Keratinocyte (primary cell): ENCODE results near the gene TTC39C. TPM values are rescaled to one million over a fixed set of nuclear protein-coding genes. Genes with fewer than 3 reads are reported as not detected.

Experiments used
- DNase-seq: peaks from one replicate; pipeline ENCODE4 v3.0.0-alpha.2; 2011; ENCODE audit warnings: low read depth, missing footprints, low spot score
- FAIRE-seq: peaks from 2 replicates; lab custom pipeline; 2011; peaks lifted over from hg19 to GRCh38; lab: Jason Lieb, UNC
- H2AFZ ChIP-seq: 2 replicates; pipeline ENCODE4 v1.6.0; 2012; ENCODE audit warnings: low read length, control low read depth, inconsistent platforms; ENCODE audit not compliant: control insufficient read depth
- H3K27ac ChIP-seq: 2 replicates; pipeline ENCODE4 v1.5.1; 2011; ENCODE audit warnings: low read length; ENCODE audit not compliant: control insufficient read depth, insufficient read depth
- H3K27me3 ChIP-seq: 3 replicates; pipeline ENCODE4 v1.6.0; 2011; ENCODE audit warnings: low read length; ENCODE audit not compliant: control insufficient read depth, insufficient read depth; ENCODE audit errors: extremely low read depth
- H3K36me3 ChIP-seq, 2 experiments: 2 replicates in 1 of 2; 3 replicates in 1 of 2; pipeline ENCODE4 v1.5.1; 2011; ENCODE audit warnings: low read length in 2 of 2, mild to moderate bottlenecking in 1 of 2; ENCODE audit not compliant: control insufficient read depth in 2 of 2, insufficient read depth in 2 of 2; ENCODE audit errors: extremely low read depth in 1 of 2
- H3K4me1 ChIP-seq: 3 replicates; pipeline ENCODE4 v1.5.1; 2011; ENCODE audit warnings: low read length; ENCODE audit not compliant: control insufficient read depth, insufficient read depth; ENCODE audit errors: extremely low read depth
- H3K4me2 ChIP-seq: 3 replicates; pipeline ENCODE4 v1.6.0; 2011; ENCODE audit warnings: low read depth, low read length; ENCODE audit not compliant: control insufficient read depth, insufficient read depth; ENCODE audit errors: extremely low read depth
- H3K4me3 ChIP-seq, 3 experiments: fragments of 200-600 bp in 1 of 3; sonication (generic) in 1 of 3; 2 replicates in 2 of 3; 3 replicates in 1 of 3; pipeline ENCODE4 v1.5.1; 2011 to 2016; ENCODE audit warnings: low read length in 3 of 3, mild to moderate bottlenecking in 3 of 3, control low read depth in 2 of 3, inconsistent platforms in 1 of 3, low read depth in 1 of 3, mixed read lengths in 1 of 3, mixed run types in 1 of 3, moderate library complexity in 1 of 3; ENCODE audit not compliant: control insufficient read depth in 2 of 3, insufficient read depth in 2 of 3; ENCODE audit errors: extremely low read depth in 1 of 3
- H3K79me2 ChIP-seq: 2 replicates; pipeline ENCODE4 v1.6.0; 2012; ENCODE audit warnings: low read length; ENCODE audit not compliant: control insufficient read depth, insufficient read depth
- H3K9ac ChIP-seq: 3 replicates; pipeline ENCODE4 v1.6.0; 2011; ENCODE audit warnings: low read length; ENCODE audit not compliant: control insufficient read depth, insufficient read depth; ENCODE audit errors: extremely low read depth
- H3K9me1 ChIP-seq: 3 replicates; pipeline ENCODE4 v1.6.0; 2011; ENCODE audit warnings: low read length; ENCODE audit not compliant: control insufficient read depth, insufficient read depth; ENCODE audit errors: extremely low read depth
- H3K9me3 ChIP-seq: 2 replicates; pipeline ENCODE4 v1.5.1; 2012; ENCODE audit warnings: low read depth, low read length; ENCODE audit not compliant: control insufficient read depth
- H4K20me1 ChIP-seq: 3 replicates; pipeline ENCODE4 v1.6.0; 2011; ENCODE audit warnings: low read length; ENCODE audit not compliant: control insufficient read depth, insufficient read depth; ENCODE audit errors: extremely low read depth
- CTCF ChIP-seq, 3 experiments: IDR thresholded peaks in 1 of 3; conservative IDR thresholded peaks in 1 of 3; optimal IDR thresholded peaks in 1 of 3; 2 replicates in 2 of 3; 3 replicates in 1 of 3; pipeline versions ENCODE3 to v1.5.1; 2011; ENCODE audit warnings: low read length in 3 of 3, mild to moderate bottlenecking in 3 of 3, moderate library complexity in 2 of 3, control low read depth in 1 of 3, inconsistent platforms in 1 of 3; ENCODE audit not compliant: insufficient read depth in 2 of 3; ENCODE audit errors: extremely low read depth in 1 of 3
- EZH2 ChIP-seq: IDR thresholded peaks from one replicate; pipeline ENCODE4 v1.6.1; 2012; ENCODE audit warnings: inconsistent platforms, mild to moderate bottlenecking, low read length, moderate library complexity
- dilution Hi-C: fragments of 300-500 bp; cut with MboI; formaldehyde crosslinking; loops from one replicate; pipeline ENCODE4 v1.7.0; 2020; ENCODE audit warnings: low sequenced_read_pairs; ENCODE audit not compliant: extremely low pct_ligation_motif_present
- polyA plus RNA-seq, 5 experiments: library from polyadenylated mRNA; depleted of rRNA in 3 of 5; stranded (reverse) in 3 of 5; stranded (forward) in 1 of 5; unstranded in 1 of 5; fragments of >200 nt; gene quantifications; 1 replicate in 1 of 5; 2 replicates in 3 of 5; 3 replicates in 1 of 5; pipeline versions ENCODE4 v1.2.1 to v1.2.3, GENCODE V29; 2011 to 2012; ENCODE audit warnings: missing spikeins in 2 of 5, low read depth in 1 of 5, low replicate concordance in 1 of 5

The TTC39C gene
- polyA plus RNA-seq, 1 donor (not counting 4 experiments of a cell fraction or from before 2014, with no cell fraction given) = 26.8 TPM

DNA sequence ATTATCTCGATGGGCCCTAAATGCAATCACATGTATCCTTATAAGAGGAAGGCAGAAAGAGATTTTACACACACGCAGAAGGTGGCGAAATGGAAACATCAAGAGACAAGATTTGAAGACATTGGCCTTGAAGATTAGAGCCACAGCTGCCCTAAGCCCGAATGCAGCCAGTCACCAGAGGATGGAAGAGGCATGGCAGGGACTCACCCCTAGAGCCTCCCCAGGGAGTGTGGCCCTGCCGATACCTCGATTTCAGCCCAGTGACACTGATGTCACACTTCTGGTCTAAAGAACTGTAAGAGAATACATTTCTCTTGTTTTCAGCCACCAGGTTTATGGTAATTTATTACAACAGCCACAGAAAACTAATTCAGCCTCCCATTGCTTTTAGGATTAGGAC, 17.4 kb downstream of the TTC39C start:
- Histone ChIP-seq H2AFZ (no peak overlapping the region), H3K27me3 (no peaks in the 10 kb centered on the region), H3K36me3 (no peaks in the 10 kb centered on the region), H3K4me3 (no peak overlapping the region), H4K20me1 (no peaks in the 10 kb centered on the region), H3K9me1 (no peaks in the 10 kb centered on the region), H3K9ac (no peak overlapping the region), H3K4me2 (no peak overlapping the region), H3K9me3 (no peaks in the 10 kb centered on the region), H3K4me1 (peaks cover 11% of the 10 kb centered on the region), H3K79me2 (peaks cover 54% of the 10 kb centered on the region), H3K27ac (no peak overlapping the region)
- dilution Hi-C loops = no loop called here
- FAIRE-seq (no peak), DNase-seq (no peak)
- TF ChIP-seq CTCF (optimal IDR thresholded peaks at IDR 0.05 in 1 of 3, IDR thresholded peaks at IDR 0.05 in 1 of 3, conservative IDR thresholded peaks at IDR 0.05 in 1 of 3; ENCODE audit: extremely low read depth in 1 of 3, insufficient read depth in 2 of 3, low read length in 3 of 3) (no peak), EZH2 (no peak)

DNA sequence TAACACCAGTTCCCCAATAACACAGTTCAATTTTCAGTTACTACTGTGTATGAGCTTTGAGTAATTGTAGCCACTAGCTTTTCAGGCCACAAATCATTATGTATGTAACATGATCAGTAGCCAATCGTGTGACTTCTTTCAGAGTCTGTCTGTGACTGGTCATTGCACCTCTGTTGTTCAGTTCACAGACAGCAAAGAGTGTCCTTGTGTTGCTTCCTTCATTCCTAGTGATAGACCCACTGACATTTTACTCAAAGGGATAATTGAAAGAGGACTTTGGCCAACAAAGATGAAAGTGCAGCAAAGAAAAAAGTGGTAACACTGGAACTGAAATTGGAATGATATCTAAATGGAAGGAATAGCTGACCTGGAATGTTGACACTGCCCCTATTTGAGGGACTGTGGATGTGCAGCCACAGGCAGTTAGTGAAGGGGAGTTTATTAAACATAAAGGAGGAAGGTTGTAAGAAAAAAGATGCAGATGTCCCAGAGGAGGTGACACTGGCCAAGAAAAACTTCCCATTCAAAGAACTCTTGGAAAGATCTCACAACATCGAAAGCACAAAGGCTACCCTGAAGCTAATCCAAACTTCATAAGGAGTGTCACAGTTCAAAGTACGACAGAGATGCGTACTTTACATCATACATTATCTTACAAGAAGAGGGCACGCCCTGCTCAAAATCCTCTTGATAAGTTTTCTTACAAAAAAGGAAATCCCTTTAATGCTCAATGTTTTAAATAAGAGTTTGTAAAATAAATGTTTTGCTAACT, 19.3 kb downstream of the TTC39C start:
- no peak overlapping the region for H3K4me2 ChIP-seq
- H3K36me3 ChIP-seq = peaks cover 0 to 2% of the 10 kb centered on the region in 2 experiments
- no peaks in the 10 kb centered on the region for H3K4me1 ChIP-seq
- DNase-seq = no peak
- H3K9ac ChIP-seq = no peak overlapping the region
- H3K27ac ChIP-seq = no peak overlapping the region
- no peaks in the 10 kb centered on the region for H3K9me3 ChIP-seq
- FAIRE-seq = no peak
- dilution Hi-C loops = no loop called here
- H3K4me3 ChIP-seq = no peak overlapping the region
- no peaks in the 10 kb centered on the region for H3K27me3 ChIP-seq
- TF ChIP-seq EZH2 (no peak), CTCF (optimal IDR thresholded peaks at IDR 0.05 in 1 of 3, IDR thresholded peaks at IDR 0.05 in 1 of 3, conservative IDR thresholded peaks at IDR 0.05 in 1 of 3; ENCODE audit: extremely low read depth in 1 of 3, insufficient read depth in 2 of 3, low read length in 3 of 3) (no peak)
- H2AFZ ChIP-seq = no peak overlapping the region
- peaks cover 64% of the 10 kb centered on the region for H3K79me2 ChIP-seq
- no peaks in the 10 kb centered on the region for H4K20me1 ChIP-seq
- no peaks in the 10 kb centered on the region for H3K9me1 ChIP-seq
